Left renal pelvis (tissue), 4 donors: ENCODE measurements around the gene CATSPERD. TPM values are rescaled to one million over a fixed set of nuclear protein-coding genes. Genes with fewer than 3 reads are reported as not detected.

Experiments
- DNase-seq, 4 donors: peaks; one replicate each; pipeline ENCODE4 v3.0.0-alpha.2; 2013; ENCODE audit warnings: low read depth in 4 of 4, low spot score in 3 of 4
- polyA plus RNA-seq, 4 donors: library from polyadenylated mRNA; unstranded; fragments of 120-200 nt; gene quantifications; one replicate each; pipeline ENCODE4 v1.2.1, GENCODE V29; 2013; ENCODE audit not compliant: insufficient read length in 4 of 4

CATSPERD gene
- polyA plus RNA-seq, 4 donors: not detected

DNA sequence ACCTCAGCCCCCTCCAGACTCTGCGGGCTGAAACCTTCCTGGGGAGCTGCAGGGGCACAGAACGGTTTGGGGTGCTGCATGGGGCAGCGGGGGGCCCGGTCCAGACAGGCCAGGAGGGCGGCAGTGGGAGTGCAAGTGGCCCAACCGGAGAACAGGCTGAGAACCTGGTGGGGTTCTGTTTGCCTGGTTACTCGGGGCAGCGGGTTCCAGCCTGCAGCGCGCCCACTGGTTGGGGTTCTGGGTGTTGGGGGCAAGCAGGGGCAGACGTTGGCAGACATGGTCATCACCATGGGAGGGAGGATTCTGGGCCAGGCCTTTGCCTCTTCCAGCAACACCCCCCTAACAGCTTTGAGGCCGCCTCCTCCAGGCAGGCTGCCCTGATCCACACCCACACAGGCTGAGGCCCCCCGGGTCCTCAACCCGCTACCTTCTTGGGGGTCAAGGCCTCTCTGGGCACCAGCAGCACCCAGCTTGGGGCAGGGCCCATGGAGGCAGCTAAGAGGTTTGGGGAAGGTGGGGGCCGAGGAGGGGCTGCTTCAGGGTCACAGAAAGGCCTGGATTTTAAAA, 64.2 kb downstream of the CATSPERD start, which contains the start of gene PRR22:
Gene PRR22, minus strand, starts transcription at position 166 of the 567 bp plus-strand sequence. Its CDS starts 86 bp downstream, at position 80.
- no peak for DNase-seq

GRCh38 chr19:5785423-5785822, 65.0 kb downstream of the CATSPERD start:
- no peak for DNase-seq

DNA sequence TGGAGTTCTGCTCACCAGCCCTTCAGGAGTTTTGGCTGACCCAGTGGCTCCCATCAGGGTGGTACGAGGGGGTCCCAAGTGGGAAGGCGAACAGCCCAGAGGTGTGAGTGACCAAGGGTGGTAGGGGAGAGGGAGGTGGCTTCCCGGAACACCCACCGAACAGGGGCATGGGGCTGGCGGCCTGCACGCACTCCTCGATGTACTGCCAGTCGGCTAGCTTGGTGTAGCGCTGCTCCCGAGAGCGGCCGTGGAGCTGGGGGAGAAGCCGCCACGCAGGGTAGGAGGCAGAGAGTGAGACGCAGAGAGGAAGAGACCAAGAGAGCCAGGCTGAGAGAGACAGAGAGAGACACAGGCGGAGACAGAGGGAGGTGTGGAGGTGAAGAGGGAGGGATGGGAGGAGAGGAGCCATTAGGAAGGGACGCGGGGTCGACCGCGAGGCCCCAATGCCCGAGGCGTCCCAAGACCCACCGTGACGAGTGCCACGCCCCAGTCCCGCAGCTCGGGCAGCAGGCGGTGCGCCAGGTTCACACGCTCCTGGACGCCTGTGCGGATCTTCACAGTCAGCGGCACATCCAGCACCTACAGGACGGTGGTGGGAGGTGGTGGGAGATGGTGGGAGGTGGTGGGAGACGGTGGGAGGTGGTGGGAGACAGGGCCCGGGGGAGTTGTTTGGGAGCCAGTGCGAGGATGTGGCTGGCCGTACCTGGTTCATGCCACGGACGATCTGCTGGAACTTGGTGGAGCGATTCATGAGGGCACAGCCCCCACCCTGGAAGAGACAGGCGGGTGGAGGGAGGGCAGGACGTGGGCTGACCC, 66.4 kb downstream of the CATSPERD start:
- DNase-seq: no peak

- no peak for DNase-seq
Measured at GRCh38 chr19:5787409-5788182, 67.2 kb downstream of the CATSPERD start.

DNA sequence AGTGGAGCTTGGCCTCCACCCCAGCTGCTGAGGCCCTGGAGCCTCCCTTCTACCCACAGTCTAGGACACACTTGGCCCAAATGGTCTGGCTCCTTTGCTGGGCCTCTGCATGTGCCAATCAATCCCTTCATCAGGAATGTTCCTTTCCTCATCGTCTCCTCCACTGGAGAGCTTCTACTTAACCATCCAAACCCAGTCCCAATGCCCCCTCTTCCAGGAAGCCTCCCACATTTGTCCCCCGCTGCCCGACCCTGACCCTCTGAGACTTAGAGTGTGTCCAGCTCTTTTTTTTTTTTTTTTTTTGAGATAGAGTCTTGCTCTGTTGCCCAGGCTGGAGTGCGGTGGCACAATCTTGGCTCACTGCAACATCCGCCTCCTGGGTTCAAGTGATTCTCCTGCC, 68.0 kb downstream of the CATSPERD start:
- DNase-seq: no peak

DNA sequence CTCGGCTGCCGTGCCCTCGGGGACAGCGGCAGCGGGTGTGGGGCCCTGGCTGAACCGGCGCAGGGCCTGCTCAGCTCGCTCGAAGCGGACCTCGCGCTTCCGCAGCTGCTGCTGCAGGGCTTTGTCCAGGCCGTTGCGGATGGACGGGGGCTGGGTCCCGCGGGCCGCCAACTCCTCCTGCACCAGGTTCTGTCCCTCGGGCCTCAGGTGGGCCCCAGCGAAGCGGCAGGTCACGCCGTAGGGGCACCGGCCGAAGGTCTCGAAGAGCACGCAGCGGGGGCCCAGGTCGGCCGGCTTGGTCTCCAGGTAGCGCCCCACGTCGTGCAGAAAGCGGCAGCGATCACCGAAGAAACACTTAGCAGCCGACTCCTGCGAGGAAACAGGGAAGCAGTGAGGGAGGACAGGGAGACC, 68.9 kb downstream of the CATSPERD start:
- DNase-seq: no peak

GRCh38 chr19:5789886-5790558, 69.6 kb downstream of the CATSPERD start:
- DNase-seq: no peak

DNA sequence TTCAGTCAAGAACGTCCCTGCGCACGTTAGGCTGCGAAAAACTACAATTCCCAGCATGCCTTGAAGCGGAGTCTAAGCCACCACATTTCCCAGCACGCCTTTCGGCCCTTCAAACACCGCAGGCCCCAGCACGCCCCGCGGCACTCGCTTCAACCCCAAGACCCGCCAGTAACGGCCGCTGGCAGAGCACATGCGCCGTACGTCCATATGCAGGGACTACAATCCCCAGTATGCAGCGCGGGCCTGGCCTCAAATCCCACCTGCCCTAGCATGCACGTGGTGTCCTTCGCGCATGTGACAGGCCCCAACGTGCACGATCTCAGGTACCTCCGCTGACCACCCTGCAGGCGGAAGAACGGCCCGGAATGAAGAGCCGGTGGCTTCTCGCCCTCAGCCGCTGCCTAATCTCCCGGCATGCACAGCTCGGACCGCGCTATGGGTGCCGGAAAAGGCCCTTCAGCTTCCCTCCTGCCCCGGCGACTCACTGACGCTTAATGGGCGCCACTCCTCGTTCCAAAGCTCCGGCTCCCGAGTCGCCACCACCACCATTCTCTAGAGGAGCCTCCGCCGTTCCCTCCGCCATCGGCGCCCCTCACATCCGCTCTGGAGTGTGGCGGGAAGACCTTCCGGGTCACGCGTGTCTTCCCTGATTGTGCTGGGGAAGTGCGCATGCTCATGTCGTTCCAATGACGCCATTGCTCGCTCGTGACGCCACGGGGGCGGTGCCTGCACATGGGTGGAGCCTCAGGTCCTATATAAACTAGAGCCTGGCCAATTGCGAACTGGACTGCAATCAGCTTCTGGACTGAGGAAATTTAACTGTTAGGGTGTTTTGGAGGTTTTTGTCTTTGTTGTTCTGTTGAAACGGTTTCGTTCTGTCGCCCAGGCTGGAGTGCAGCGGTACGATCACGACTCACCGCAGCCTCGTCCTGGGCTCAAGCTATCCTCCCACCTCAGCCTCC, 70.4 kb downstream of the CATSPERD start, which contains the start of gene DUS3L:
Gene DUS3L, minus strand, starts transcription at position 605 of the 962 bp plus-strand sequence. Its CDS starts 22 bp downstream, at position 583.
- DNase-seq: peak; percentile 87 to 93 (median 90)

- no peak for DNase-seq
Measured at GRCh38 chr19:5792224-5792623, 71.8 kb downstream of the CATSPERD start.

DNA sequence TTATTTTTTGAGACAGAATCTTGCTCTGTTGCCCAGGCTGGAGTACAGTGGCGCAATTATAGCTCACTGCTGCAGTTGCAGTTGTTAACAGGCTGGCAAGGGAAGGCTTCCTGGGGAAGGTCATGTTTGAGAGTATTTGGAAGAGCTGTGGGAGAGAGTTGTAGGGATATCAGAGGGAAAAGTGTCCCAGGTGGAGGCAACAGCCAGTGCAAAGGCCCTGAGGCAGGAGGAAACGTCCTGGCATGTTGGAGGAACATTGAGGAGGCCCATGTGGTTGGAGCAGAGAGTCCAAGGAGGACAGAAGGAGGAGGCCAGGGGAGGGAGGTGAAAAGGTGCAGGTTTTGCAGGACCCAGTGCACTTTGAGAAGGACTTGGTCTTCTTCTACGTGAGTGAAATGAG, 72.8 kb downstream of the CATSPERD start:
- no peak for DNase-seq

- DNase-seq: no peak
Measured at GRCh38 chr19:5795382-5795919, 75.0 kb downstream of the CATSPERD start.

DNA sequence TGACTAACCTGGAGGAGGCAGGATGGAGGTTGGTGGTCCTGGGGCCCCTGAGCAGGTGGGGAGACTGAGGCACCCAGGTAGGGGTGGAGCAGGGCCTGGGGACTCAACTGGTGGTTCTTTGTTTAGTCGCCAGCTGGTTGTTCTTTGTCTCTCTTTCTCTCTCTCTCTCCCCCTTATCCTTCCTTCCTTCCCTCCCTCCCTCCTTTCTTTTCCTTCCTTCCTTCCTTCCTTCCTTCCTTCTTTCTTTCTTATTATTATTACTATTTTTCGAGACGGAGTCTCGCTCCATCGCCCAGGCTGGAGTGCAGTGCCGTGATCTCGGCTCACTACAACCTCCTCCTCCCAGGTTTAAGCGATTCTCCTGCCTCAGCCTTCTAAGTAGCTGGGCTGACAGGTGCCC, 77.8 kb downstream of the CATSPERD start:
- DNase-seq: no peak

DNA sequence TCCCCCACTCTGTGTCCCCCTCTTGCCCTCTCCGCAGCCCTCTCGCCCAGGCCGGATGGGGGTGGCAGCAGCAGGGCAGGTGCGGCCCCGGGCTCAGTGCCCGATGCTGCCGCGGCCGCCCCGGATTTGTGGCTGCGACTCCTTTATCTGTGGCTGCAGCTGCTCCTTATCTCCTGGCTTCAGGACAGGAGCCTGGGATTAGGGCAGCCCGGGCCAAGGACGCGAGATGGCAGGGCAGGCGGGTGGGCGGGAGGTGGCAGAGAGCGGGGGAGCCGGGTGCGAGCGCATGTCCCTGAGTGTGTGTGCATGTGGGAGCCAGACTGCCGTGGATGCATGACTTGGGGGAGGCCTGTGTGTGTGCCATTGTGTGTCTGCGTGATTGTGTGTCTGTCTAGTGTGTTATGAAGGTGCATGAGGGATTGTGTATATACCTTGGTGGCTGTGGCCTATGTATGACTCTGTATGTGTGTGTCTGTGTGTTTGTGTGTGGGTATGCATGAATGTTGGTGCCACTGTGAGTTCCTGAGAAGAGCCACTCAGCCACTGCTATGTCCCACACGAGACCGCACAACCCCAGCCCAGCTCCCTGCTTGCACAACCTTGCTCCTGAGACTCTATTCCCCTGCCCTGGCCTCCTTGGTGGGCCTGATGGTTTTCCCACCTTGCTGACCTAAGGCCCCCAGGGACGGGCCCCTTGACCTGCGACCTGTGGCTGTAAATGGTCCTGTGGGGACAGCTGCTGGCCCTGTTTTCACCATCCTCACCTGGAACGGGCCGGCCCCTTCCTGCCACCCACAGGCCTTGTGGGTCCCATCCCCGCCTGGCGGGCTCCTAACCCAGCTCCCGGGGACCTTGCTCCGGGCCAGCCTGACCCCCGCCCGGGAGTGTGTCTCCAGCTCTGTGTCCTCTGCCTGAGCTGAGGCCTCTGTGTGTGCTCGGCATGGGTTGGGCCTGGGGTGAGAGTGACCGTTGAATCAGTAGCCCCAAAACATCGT, 79.1 kb downstream of the CATSPERD start:
- DNase-seq: no peak

DNA sequence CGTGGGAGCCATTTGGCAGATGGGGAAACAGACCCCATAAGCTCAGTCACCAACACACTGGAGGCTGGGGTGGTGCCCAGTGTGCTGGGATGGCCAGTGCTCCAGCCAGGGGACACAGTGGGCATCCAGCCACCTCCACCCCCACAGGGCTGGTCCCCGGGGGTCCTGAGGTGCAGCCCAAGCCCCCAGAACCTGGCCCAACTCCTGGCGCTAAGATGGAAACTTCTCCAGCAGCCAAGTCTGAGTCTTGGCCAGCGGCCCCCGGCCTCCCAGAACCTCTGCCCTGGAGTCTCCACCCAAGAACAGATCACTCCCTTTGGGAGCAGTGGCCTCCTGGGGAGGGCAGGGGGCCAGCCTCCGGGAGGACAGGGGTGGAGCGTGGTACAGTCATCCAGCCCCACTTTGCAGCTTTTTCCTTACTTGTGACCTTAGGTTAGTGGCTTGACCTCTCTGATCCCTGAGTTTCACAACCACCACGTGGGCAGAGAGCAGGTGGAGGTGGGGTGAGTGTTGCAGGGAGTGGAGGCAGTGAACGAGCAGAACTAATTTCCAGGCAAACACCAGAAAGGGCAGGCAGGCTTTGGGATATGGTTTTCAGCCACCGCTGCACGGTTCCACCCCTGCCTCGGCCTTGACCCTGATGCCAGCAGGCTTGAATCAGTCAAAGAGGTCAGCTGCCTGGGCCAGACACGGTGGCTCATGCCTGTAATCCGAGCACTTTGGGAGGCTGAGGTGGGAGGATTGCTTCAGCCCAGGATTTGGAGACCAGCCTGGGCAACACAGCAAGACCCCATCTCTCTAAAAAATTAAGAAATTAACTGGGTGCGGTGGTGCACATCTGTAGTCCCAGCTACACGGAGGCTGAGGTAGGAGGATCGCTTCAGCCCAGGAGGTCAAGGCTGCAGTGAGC, 80.2 kb downstream of the CATSPERD start:
- DNase-seq: no peak

GRCh38 chr19:5801796-5802619, 81.6 kb downstream of the CATSPERD start:
- peak in 1 of 4 donors; percentile 60 for DNase-seq

GRCh38 chr19:5803441-5803751, 83.0 kb downstream of the CATSPERD start:
- no peak for DNase-seq
